HUES48 (cell line): ENCODE results near the gene AUTS2.
"Not testable (repeated sequence)": the region's sequence is repeated elsewhere in the genome, so short reads cannot be mapped to it uniquely, and the experiment has no call there.

Source experiments
- H3K27ac ChIP-seq: one replicate; pipeline ENCODE4 v1.7.0; 2013; ENCODE audit warnings: low read depth, low read length, inconsistent platforms
- H3K27me3 ChIP-seq: 2 replicates; pipeline ENCODE4 v1.6.1; 2013; ENCODE audit warnings: mild to moderate bottlenecking, low read length; ENCODE audit not compliant: control insufficient read depth, insufficient read depth
- H3K36me3 ChIP-seq: 2 replicates; pipeline ENCODE4 v1.6.1; 2013; ENCODE audit warnings: low read length; ENCODE audit not compliant: control insufficient read depth, insufficient read depth
- H3K4me1 ChIP-seq: 2 replicates; pipeline ENCODE4 v1.6.1; 2013; ENCODE audit warnings: mild to moderate bottlenecking, low read length; ENCODE audit not compliant: control insufficient read depth, insufficient read depth
- H3K4me3 ChIP-seq: 2 replicates; pipeline ENCODE4 v1.5.1; 2013; ENCODE audit warnings: mild to moderate bottlenecking, low read depth, low read length
- H3K9ac ChIP-seq: 2 replicates; pipeline ENCODE4 v1.6.1; 2013; ENCODE audit warnings: mild to moderate bottlenecking, low read depth, low read length, moderate library complexity
- H3K9me3 ChIP-seq: 2 replicates; pipeline ENCODE4 v1.6.1; 2013; ENCODE audit warnings: low read length; ENCODE audit not compliant: control insufficient read depth, insufficient read depth

The AUTS2 gene

DNA sequence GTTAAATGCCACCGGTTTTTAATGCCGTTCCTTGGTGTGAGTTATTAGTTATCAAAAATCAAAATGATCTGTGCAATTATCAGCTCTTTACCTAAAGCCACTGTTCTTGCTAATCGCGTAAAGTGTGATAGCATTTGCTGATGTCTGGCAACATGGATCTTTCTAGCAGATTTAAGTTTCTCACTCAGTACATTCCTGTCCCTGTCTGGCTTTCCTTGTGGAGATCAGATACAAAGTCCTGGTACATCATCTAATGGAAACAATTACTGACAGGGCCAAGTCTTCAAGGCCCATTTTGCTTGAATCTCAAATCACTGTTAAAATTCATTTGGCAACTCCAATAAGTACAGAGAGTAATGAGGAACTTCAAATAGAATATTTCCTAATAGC, 755.7 kb downstream of the AUTS2 start:
- Histone ChIP-seq H3K36me3 (no peaks in the 10 kb centered on the region), H3K9ac (no peak overlapping the region), H3K27ac (no peak overlapping the region), H3K4me1 (peaks cover 15% of the 10 kb centered on the region), H3K27me3 (no peaks in the 10 kb centered on the region), H3K9me3 (no peaks in the 10 kb centered on the region), H3K4me3 (no peak overlapping the region)

- H3K4me3 ChIP-seq = no peak overlapping the region
- H3K9ac ChIP-seq = no peak overlapping the region
- H3K27me3 ChIP-seq = no peaks in the 10 kb centered on the region
- no peak overlapping the region for H3K27ac ChIP-seq
- no peaks in the 10 kb centered on the region for H3K9me3 ChIP-seq
- H3K4me1 ChIP-seq = peaks cover 15% of the 10 kb centered on the region
- H3K36me3 ChIP-seq = no peaks in the 10 kb centered on the region
Observed at GRCh38 chr7:70354409-70355169, 756.3 kb downstream of the AUTS2 start.

DNA sequence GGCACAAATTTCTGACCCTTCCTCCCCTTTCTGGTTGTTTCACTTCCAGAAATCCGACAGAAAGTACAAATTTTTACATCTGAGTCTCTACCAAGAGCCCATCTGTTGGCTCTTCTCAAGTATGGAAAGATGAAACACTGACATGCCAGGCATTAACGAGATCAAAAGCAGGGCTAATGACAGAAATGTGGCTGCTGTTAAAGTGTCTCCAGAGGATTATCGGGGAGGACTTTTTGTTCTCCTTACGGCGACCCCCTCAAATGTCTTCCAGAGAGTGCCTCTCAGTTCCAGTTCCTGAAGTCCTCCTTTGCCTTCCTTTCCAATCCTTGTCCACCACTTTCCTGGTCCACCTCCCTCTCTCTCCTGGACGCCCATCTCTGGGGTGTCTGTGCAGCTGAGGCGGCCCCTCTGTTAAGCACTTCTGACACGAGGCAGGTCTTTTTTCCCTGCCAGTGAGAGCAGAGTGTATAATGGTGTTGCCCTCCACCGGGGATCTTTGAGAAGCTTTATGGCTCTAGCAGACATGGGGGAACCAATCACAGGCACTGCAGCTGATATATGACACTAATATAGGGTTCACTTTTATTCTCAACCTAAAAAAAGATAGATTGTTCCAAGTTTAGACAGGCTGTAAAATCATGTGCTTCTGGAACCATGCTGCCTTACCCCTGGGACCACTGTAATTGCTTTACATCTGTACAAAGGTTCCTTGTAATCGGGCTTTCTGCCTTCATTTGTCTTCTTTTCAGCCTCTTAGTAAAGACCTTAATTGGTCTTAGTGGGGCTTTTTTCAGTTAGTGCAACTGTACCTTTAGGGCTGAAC, 757.1 kb downstream of the AUTS2 start:
- Histone ChIP-seq H3K36me3 (no peaks in the 10 kb centered on the region), H3K27me3 (no peaks in the 10 kb centered on the region), H3K4me3 (no peak overlapping the region), H3K9ac (no peak overlapping the region), H3K4me1 (peaks cover 15% of the 10 kb centered on the region), H3K27ac (no peak overlapping the region), H3K9me3 (no peaks in the 10 kb centered on the region)

DNA sequence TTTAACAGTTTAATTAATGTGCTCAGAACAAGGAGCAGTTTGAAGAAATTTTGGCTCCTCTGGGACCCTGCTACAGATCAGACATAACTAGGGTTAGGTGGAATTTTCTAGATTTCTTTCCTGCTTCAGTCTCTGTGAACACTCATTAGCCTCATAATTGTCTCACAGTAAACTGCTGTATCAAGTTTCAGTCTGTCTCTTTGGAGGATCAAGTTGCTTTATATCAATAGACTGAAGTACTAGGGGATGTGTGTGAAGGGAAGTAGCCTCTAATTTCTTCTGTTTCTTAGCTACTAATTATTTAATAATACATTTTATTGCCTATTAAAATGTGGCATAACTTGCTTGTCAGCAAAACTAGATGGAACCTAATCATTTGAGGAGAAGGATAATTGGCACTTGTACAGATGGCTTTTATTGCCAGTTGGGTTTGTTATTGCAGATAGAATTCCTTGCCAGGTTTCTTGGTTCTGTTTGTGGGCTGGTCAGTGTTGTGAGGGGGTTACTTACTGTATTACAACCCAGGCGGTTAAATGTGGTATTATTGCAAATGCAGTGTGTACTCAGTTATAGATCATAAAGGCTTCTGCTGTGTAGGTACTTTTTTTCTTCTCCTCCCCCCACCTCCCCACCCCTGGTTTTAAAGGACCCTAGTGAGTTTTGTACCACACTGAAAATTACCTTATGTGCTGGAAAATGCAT, 758.0 kb downstream of the AUTS2 start:
- H3K36me3 ChIP-seq = no peaks in the 10 kb centered on the region
- no peak overlapping the region for H3K4me3 ChIP-seq
- H3K9me3 ChIP-seq = no peaks in the 10 kb centered on the region
- peaks cover 15% of the 10 kb centered on the region for H3K4me1 ChIP-seq
- H3K27me3 ChIP-seq = no peaks in the 10 kb centered on the region
- H3K9ac ChIP-seq = no peak overlapping the region
- no peak overlapping the region for H3K27ac ChIP-seq

GRCh38 chr7:70356787-70357328, 758.6 kb downstream of the AUTS2 start:
- H3K9ac ChIP-seq = no peak overlapping the region
- no peaks in the 10 kb centered on the region for H3K36me3 ChIP-seq
- H3K4me3 ChIP-seq = no peak overlapping the region
- H3K27ac ChIP-seq = no peak overlapping the region
- H3K27me3 ChIP-seq = no peaks in the 10 kb centered on the region
- no peaks in the 10 kb centered on the region for H3K9me3 ChIP-seq
- peaks cover 15% of the 10 kb centered on the region for H3K4me1 ChIP-seq

DNA sequence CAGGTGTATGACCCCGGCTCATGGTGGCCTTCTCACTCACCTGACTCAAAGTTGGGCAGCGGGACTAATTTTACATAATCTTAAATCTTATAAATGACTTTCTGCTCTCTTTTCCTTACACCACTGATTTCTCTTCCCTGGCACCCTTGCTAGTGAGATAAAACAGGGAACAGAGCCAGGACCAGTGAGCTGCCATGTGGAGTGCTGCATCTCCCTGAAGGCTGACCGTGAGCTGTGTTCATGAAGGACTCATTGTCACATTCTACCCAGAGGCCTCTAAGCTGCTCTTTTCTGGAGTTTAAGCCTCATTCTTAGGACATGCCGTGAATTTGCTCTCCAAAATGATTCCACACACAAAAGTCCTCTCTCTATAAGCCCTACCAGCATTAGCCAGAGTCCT, 762.3 kb downstream of the AUTS2 start:
- Histone ChIP-seq H3K9me3 (no peaks in the 10 kb centered on the region), H3K36me3 (no peaks in the 10 kb centered on the region), H3K27me3 (no peaks in the 10 kb centered on the region), H3K27ac (no peak overlapping the region), H3K4me3 (no peak overlapping the region), H3K9ac (no peak overlapping the region), H3K4me1 (peaks cover 11% of the 10 kb centered on the region)

DNA sequence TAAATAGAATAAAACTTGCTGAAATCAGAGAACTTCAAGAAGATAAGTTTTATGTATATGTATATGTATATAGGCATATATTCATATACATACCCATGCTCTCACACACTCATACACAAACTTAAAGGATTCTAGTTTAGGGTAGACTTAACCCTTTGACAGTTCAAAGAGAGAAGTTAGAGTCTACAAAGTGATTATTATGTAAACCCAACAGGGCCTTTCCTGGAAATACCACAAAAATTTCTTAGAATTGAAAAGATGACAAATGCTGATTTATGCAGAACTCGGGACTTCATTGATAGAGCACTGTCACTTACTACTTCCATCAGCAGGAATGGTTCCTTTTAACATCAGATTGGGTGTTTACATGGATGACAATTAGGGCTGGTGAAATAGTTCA, 763.5 kb downstream of the AUTS2 start:
- Histone ChIP-seq H3K9me3 (no peaks in the 10 kb centered on the region), H3K36me3 (no peaks in the 10 kb centered on the region), H3K27me3 (no peaks in the 10 kb centered on the region), H3K9ac (no peak overlapping the region), H3K4me1 (no peaks in the 10 kb centered on the region), H3K4me3 (no peak overlapping the region), H3K27ac (no peak overlapping the region)

DNA sequence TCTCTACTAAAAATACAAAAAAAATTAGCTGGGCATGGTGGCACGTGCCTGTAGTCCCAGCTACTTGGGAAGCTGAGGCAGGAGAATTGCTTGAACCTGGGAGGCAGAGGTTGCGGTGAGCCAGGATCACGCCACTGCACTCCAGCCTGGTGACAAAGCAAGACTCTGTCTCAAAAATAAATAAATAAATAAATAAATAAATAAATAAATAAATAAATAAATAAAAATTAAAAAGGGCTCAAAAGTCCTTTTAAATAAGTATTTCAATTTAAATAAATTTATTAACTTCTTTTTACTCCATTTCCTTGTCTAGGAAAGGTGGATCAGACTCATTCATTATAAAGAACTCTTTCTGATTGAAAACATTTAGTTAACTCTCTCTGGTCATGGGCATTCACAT, 766.1 kb downstream of the AUTS2 start:
- H3K9me3 ChIP-seq, H3K9ac ChIP-seq, H3K4me1 ChIP-seq, H3K27me3 ChIP-seq, H3K27ac ChIP-seq, H3K4me3 ChIP-seq, H3K36me3 ChIP-seq: not testable (repeated sequence)

DNA sequence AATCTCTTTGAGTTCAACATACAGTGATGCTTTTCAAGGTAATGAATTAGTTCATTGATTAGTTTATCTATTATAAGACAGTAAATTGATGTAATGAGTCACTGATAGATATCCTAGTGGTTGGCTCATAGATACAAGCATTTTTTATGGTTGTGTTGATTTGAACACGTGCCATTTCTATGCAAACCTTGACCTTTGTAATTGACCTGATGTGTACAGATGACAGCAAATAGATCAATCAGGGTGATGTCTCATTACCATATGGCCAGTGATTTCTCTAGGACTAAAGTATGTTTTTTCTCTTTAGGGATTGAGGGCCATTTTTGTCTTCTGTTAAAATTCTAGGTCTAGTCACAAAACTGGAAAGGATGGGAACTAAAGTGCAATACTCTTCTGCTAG, 773.4 kb downstream of the AUTS2 start:
- no peaks in the 10 kb centered on the region for H3K36me3 ChIP-seq
- no peaks in the 10 kb centered on the region for H3K27me3 ChIP-seq
- H3K27ac ChIP-seq = no peak overlapping the region
- no peaks in the 10 kb centered on the region for H3K9me3 ChIP-seq
- no peak overlapping the region for H3K9ac ChIP-seq
- H3K4me1 ChIP-seq = no peaks in the 10 kb centered on the region
- no peak overlapping the region for H3K4me3 ChIP-seq

DNA sequence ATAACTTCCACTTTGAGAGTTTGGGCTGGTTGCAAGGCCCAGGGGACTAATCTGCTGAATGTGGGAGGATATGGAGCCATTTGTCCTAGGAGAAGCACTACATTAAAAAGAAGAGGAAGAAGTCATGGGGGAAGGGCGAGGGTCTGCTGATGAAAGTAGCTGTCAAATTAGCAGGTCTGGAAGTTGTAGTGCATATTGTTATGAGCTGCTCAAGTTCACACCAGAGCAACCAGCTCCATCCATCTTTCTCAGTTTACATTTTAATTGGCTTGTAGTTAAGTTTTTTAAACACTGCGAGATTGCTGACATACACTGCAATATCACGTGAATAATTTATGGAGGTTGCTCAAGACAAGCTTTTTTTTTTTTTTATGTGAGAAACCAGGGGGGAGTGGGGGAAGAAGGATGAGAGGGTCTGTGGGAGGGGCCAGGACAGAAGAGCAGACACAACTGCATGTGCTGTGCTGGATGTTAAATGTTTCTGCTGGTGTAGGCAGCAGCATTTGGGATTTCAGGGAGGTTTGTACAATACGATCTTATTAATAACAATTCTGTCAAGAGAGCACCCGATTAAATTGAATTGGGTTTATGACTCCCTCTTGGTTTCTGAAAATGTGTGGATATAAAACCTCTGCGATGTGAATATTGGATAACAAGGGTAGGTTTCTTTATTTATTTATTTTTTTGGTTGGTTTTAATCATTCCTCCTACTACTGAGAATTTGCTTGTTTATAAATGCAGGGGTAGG, 774.7 kb downstream of the AUTS2 start:
- no peaks in the 10 kb centered on the region for H3K27me3 ChIP-seq
- no peaks in the 10 kb centered on the region for H3K36me3 ChIP-seq
- H3K9ac ChIP-seq = no peak overlapping the region
- no peaks in the 10 kb centered on the region for H3K9me3 ChIP-seq
- H3K4me3 ChIP-seq = no peak overlapping the region
- no peak overlapping the region for H3K27ac ChIP-seq
- no peaks in the 10 kb centered on the region for H3K4me1 ChIP-seq
